ENCODE measurements around the gene MAK.

The MAK gene

GRCh38 chr6:10800810-10801209 is 37.5 kb downstream of the MAK start:
- DNase-seq (ENCODE audit: low read depth) = no peak
- H3K4me3 ChIP-seq (ENCODE audit: low read depth, low read length) = no peak overlapping the region
- TF ChIP-seq CTCF (IDR thresholded peaks at IDR 0.05; ENCODE audit: low read depth, low read length, missing control alignments) = no peak

GRCh38 chr6:10794239-10794638 is 44.1 kb downstream of the MAK start:
- TF ChIP-seq CTCF (IDR thresholded peaks at IDR 0.05; ENCODE audit: low read depth, low read length, missing control alignments) = no peak
- H3K4me3 ChIP-seq (ENCODE audit: low read depth, low read length) = no peak overlapping the region
- no peak for DNase-seq (ENCODE audit: low read depth)

GRCh38 chr6:10793695-10794094 is 44.6 kb downstream of the MAK start:
- H3K4me3 ChIP-seq (ENCODE audit: low read depth, low read length) = no peak overlapping the region
- TF ChIP-seq CTCF (IDR thresholded peaks at IDR 0.05; ENCODE audit: low read depth, low read length, missing control alignments) = no peak
- no peak for DNase-seq (ENCODE audit: low read depth)

- no peak for TF ChIP-seq CTCF (IDR thresholded peaks at IDR 0.05; ENCODE audit: low read depth, low read length, missing control alignments)
- no peak for DNase-seq (ENCODE audit: low read depth)
- H3K4me3 ChIP-seq (ENCODE audit: low read depth, low read length) = no peak overlapping the region
Measured at GRCh38 chr6:10793035-10793434, 45.3 kb downstream of the MAK start.

- no peak for DNase-seq (ENCODE audit: low read depth)
- no peak overlapping the region for H3K4me3 ChIP-seq (ENCODE audit: low read depth, low read length)
- no peak for TF ChIP-seq CTCF (IDR thresholded peaks at IDR 0.05; ENCODE audit: low read depth, low read length, missing control alignments)
Measured at GRCh38 chr6:10792101-10792500, 46.2 kb downstream of the MAK start.

- DNase-seq (ENCODE audit: low read depth) = no peak
- no peak for TF ChIP-seq CTCF (IDR thresholded peaks at IDR 0.05; ENCODE audit: low read depth, low read length, missing control alignments)
Measured at GRCh38 chr6:10791673-10792072, 46.7 kb downstream of the MAK start.

GRCh38 chr6:10779076-10779475 is 59.3 kb downstream of the MAK start:
- DNase-seq (ENCODE audit: low read depth) = no peak
- no peak overlapping the region for H3K4me3 ChIP-seq (ENCODE audit: low read depth, low read length)
- TF ChIP-seq CTCF (IDR thresholded peaks at IDR 0.05; ENCODE audit: low read depth, low read length, missing control alignments) = no peak

More at GRCh38 chr6:10791673-10792072, 46.7 kb downstream of the MAK start:
- H3K4me3 ChIP-seq (ENCODE audit: low read depth, low read length) = no peak overlapping the region
